ENCODE results near the gene FBXL17. TPM values are rescaled to one million over a fixed set of nuclear protein-coding genes. Genes with fewer than 3 reads are reported as not detected.

The FBXL17 gene
- total RNA-seq, 4 donors from 2014 or later: 14.9 to 62.5 (median 20.6) TPM

DNA sequence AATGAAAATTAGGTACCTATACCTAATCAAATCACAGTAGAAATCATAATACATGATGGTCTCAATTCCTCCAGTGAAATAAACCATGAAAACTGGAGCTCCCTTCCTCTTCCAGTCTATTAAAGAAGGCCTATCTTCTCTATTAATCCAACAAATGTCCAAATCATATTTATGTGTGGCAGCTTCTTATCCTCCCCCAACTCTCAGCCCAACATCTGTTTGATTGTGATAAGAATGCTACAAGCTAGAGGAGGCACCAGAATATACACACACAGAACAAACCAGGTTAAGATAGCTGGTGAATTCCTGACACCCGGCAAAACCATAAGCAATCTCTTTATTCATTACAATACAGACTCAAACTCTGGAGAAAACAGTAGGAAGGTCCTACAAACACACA lies 110.8 kb downstream of the FBXL17 start:
- Histone ChIP-seq H3K36me3 (no peaks in the 10 kb centered on the region), H3K9me3 (no peaks in the 10 kb centered on the region), H3K4me3 (no peak overlapping the region), H3K4me1 (no peaks in the 10 kb centered on the region), H3K27ac (no peak overlapping the region), H3K27me3 (no peaks in the 10 kb centered on the region)
- TF ChIP-seq EP300 (IDR thresholded peaks at IDR 0.05): no peak
- TF ChIP-seq, protein P1, sequence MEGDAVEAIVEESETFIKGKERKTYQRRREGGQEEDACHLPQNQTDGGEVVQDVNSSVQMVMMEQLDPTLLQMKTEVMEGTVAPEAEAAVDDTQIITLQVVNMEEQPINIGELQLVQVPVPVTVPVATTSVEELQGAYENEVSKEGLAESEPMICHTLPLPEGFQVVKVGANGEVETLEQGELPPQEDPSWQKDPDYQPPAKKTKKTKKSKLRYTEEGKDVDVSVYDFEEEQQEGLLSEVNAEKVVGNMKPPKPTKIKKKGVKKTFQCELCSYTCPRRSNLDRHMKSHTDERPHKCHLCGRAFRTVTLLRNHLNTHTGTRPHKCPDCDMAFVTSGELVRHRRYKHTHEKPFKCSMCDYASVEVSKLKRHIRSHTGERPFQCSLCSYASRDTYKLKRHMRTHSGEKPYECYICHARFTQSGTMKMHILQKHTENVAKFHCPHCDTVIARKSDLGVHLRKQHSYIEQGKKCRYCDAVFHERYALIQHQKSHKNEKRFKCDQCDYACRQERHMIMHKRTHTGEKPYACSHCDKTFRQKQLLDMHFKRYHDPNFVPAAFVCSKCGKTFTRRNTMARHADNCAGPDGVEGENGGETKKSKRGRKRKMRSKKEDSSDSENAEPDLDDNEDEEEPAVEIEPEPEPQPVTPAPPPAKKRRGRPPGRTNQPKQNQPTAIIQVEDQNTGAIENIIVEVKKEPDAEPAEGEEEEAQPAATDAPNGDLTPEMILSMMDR (IDR thresholded peaks at IDR 0.05): no peak
- TF ChIP-seq POLR2A (IDR thresholded peaks at IDR 0.05): no peak
- no peak for TF ChIP-seq POLR2AphosphoS5 (IDR thresholded peaks at IDR 0.05)
- 67% methylated on average over 1 of the region's 1 CpG for WGBS
- DNase-seq (ENCODE audit: low spot score in 2 of 2): no peak

DNA sequence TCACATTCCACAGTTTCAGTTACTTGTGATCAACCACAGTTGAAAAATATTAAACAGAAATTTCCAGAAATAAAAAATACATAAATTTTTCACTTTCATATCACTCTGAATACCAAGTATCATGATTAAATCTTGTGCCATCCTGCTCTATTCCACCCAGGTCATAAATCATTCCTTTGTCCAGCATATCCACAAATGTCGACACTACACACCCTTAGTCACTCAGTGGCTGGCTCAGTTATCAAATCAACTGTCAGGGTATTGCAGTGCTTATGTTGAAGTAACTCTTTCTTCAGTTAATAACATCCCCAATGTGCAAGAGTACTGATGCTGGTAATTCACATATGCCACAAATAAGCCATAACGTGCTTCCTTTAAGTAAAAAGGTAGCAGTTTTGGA lies 115.7 kb downstream of the FBXL17 start:
- WGBS: 73% methylated on average over 2 of the region's 2 CpGs
- no peak overlapping the region for H3K4me3 ChIP-seq
- TF ChIP-seq POLR2AphosphoS5 (IDR thresholded peaks at IDR 0.05) (no peak), EP300 (IDR thresholded peaks at IDR 0.05) (no peak), POLR2A (IDR thresholded peaks at IDR 0.05) (no peak)
- TF ChIP-seq, protein P1 (IDR thresholded peaks at IDR 0.05): no peak
- DNase-seq (ENCODE audit: low spot score in 2 of 2): no peak
- no peaks in the 10 kb centered on the region for H3K4me1 ChIP-seq
- H3K36me3 ChIP-seq: no peaks in the 10 kb centered on the region
- no peaks in the 10 kb centered on the region for H3K27me3 ChIP-seq
- H3K9me3 ChIP-seq: no peaks in the 10 kb centered on the region
- no peak overlapping the region for H3K27ac ChIP-seq

DNA sequence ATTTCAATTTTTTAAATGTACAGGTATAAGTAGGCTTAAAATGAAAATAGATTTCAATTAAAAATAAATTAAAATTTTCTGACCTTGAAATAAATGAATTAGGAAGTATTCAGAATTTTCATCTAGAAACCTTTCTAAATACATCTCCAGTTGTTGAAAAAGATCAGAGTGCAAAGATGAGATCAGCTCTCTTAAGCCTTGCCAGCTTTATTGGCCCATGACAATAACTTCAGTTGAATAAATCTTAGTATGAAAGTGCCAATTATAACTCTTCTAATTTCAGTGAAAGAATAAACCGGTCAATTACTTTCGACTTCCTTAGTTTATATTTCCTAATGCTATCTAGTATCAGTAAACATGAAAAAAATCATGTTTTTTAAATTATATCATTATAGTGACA lies 117.4 kb downstream of the FBXL17 start:
- no peaks in the 10 kb centered on the region for H3K9me3 ChIP-seq
- H3K36me3 ChIP-seq: no peaks in the 10 kb centered on the region
- 60% methylated on average over 2 of the region's 2 CpGs for WGBS
- no peaks in the 10 kb centered on the region for H3K27me3 ChIP-seq
- TF ChIP-seq POLR2A (IDR thresholded peaks at IDR 0.05) (no peak), EP300 (IDR thresholded peaks at IDR 0.05) (no peak), POLR2AphosphoS5 (IDR thresholded peaks at IDR 0.05) (no peak)
- TF ChIP-seq, protein P1 (IDR thresholded peaks at IDR 0.05): no peak
- peaks cover 5% of the 10 kb centered on the region for H3K4me1 ChIP-seq
- H3K4me3 ChIP-seq: no peak overlapping the region
- DNase-seq (ENCODE audit: low spot score in 2 of 2): no peak
- H3K27ac ChIP-seq: no peak overlapping the region

DNA sequence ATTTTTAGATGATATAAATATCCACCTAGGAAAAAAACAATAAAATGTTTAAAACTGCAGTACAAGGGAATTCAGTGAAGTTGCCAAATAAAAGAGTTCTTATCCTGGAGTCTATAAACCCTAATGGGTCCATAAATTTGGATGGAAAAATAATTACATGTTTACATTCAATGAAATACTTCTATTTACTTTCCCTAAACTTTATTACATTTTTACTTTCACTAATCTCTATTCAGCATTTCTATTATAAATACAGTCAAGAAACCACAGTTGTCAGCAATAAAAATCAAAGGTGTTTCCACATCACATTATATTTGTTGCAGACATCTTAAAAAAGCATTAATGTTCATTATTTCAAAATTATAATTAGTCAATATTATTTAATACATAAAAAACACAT lies 118.6 kb downstream of the FBXL17 start:
- Histone ChIP-seq H3K4me1 (peaks cover 5% of the 10 kb centered on the region), H3K36me3 (no peaks in the 10 kb centered on the region), H3K27ac (no peak overlapping the region), H3K27me3 (no peaks in the 10 kb centered on the region), H3K9me3 (no peaks in the 10 kb centered on the region), H3K4me3 (no peak overlapping the region)
- DNase-seq (ENCODE audit: low spot score in 2 of 2): no peak
- TF ChIP-seq POLR2A (IDR thresholded peaks at IDR 0.05) (no peak), EP300 (IDR thresholded peaks at IDR 0.05) (no peak), POLR2AphosphoS5 (IDR thresholded peaks at IDR 0.05) (no peak)
- TF ChIP-seq, protein P1 (IDR thresholded peaks at IDR 0.05): no peak

DNA sequence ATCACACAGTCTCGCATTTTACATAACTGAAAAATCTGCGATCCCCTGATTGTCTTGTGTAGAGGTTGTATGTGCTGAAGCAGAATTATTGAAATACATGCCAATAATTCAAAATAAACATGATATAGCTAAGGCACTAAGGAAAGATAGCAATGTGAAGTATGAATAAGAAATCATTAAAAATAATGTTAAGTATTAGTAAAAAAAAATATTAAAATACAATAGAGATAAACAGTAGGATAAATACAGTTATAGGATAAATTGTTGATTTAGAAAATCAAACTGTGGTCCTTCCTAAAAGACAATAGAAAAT lies 121.1 kb downstream of the FBXL17 start:
- H3K36me3 ChIP-seq: no peaks in the 10 kb centered on the region
- H3K27me3 ChIP-seq: no peaks in the 10 kb centered on the region
- no peak overlapping the region for H3K27ac ChIP-seq
- H3K4me1 ChIP-seq: peaks cover 5% of the 10 kb centered on the region
- no peaks in the 10 kb centered on the region for H3K9me3 ChIP-seq
- whole genome bisulfite sequencing: 8% methylated on average over 2 of the region's 2 CpGs
- H3K4me3 ChIP-seq: no peak overlapping the region
- no peak for DNase-seq (ENCODE audit: low spot score in 2 of 2)
- TF ChIP-seq POLR2AphosphoS5 (IDR thresholded peaks at IDR 0.05): no peak
- TF ChIP-seq, protein P1 (IDR thresholded peaks at IDR 0.05): no peak
- no peak for TF ChIP-seq POLR2A (IDR thresholded peaks at IDR 0.05)
- TF ChIP-seq EP300 (IDR thresholded peaks at IDR 0.05): no peak
